GM12872 (cell line): ENCODE results near the gene ECHS1.

Experiments
- TF ChIP-seq, protein P1 (sequence below): IDR thresholded peaks from 3 replicates; pipeline ENCODE4 v1.5.1; 2011; ENCODE audit warnings: low read depth, mild to moderate bottlenecking, low read length, moderate library complexity; ENCODE audit not compliant: insufficient read depth

The ECHS1 gene

DNA sequence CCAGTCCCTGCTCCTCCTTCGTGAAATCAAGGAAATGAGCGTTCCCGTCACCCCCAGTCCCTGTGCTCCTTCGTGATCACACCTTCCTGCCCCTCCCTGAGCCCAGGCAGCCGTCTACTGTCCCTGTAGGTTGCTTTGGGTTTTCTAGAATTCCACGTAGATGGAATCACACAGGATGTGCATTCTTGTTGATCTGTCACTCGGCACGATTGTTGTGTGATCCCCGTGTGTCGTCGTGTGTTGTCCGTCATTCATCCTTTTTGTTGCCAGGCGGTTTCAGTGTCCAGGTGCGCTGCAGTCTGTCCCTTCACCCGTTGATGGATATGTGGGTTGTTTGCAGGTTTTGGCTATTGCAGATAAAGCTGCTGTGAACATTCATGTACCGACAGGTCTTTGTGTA is 30.2 kb upstream of the ECHS1 start:
- TF ChIP-seq, protein P1, sequence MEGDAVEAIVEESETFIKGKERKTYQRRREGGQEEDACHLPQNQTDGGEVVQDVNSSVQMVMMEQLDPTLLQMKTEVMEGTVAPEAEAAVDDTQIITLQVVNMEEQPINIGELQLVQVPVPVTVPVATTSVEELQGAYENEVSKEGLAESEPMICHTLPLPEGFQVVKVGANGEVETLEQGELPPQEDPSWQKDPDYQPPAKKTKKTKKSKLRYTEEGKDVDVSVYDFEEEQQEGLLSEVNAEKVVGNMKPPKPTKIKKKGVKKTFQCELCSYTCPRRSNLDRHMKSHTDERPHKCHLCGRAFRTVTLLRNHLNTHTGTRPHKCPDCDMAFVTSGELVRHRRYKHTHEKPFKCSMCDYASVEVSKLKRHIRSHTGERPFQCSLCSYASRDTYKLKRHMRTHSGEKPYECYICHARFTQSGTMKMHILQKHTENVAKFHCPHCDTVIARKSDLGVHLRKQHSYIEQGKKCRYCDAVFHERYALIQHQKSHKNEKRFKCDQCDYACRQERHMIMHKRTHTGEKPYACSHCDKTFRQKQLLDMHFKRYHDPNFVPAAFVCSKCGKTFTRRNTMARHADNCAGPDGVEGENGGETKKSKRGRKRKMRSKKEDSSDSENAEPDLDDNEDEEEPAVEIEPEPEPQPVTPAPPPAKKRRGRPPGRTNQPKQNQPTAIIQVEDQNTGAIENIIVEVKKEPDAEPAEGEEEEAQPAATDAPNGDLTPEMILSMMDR: no peak

DNA sequence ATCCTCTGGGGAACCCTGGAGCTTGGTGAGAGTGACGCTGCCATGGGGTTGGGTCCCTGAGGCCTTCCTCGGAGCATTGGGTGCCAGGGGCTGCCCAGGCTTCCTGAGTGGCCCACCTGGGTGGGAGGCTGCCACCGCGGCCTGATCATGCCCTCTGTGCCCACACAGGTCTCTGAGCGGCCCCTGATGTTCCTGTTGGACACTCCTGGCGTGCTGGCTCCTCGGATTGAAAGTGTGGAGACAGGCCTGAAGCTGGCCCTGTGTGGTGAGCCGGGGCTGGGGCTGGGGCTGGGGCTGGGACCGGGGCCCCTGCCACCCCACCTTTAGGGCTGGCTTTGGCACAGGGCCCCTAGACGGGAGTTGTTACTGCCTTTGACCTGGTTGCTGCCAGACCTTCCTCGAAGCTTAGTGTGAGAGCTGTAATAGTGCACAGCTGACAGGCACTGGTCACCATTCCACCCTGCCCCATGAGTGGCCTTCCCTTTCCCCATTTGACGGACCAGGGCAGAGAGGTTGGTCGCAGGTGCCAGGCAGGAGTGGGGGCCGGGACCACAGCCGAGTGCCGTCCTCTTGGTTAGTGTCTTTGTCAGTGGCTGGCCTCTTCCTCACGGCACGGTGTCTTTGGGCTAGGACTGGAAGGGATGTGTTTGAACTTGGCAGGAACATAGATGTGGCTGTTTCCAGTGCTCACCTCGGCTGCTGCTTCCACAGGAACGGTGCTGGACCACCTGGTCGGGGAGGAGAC is 29.0 kb upstream of the ECHS1 start:
- TF ChIP-seq, protein P1: no peak

DNA sequence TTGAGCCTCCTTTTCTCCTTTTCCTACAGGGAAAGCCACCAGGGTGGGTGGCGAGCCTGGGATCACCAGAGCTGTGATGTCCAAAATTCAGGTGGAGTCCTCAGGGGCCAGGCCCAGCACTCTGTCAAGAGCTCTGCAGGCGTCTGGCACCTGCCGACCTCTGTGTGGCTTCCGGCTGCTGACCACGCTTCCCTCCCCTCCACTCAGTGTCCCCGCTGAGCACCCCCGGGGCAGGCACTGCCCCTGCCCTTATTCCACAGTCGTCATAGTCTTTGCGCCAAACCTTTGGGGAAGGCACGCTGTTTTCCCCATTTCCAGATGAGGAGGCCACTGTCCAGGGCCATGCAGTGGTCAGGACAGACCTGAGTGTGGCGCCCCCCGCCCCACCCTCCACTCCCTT is 28.3 kb upstream of the ECHS1 start:
- TF ChIP-seq, protein P1: no peak

DNA sequence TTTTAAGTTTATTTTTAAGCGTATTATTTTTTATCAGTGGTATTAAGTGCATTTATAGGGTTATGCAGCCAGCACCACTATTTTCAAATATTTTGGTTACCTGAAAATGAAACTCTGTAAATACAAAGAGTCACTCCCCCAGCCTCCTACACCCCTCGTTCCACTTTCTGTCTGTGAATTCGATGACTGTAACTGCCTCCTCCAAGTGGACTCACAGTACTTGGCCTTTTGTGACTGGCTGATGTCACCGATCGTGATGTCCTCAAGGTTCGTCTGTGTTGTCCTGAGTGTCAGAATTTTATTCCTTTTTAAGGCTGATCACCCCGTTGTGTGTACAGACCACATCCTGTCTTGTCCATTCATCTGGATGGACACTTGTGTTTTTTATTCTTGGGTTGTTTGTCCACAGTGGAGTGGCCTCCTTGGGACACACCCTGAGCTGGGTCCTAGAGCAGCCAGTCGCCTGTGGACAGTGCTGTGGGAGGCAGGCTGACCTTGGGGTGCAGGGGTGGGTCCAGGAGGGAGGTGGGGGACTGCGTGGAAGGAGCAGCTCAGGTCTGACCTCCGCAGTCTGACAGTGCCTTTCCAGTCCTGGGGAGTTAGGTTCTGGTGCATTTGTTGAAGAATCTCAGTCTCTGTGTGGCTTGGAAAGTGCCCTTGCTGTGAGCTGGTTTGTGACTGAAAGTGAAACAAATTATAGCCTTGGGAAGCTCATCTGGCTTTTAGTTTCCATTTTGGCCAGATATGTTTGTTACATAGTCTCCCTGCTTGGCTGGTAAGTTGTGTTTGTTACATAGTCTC is 27.7 kb upstream of the ECHS1 start:
- TF ChIP-seq, protein P1: no peak

DNA sequence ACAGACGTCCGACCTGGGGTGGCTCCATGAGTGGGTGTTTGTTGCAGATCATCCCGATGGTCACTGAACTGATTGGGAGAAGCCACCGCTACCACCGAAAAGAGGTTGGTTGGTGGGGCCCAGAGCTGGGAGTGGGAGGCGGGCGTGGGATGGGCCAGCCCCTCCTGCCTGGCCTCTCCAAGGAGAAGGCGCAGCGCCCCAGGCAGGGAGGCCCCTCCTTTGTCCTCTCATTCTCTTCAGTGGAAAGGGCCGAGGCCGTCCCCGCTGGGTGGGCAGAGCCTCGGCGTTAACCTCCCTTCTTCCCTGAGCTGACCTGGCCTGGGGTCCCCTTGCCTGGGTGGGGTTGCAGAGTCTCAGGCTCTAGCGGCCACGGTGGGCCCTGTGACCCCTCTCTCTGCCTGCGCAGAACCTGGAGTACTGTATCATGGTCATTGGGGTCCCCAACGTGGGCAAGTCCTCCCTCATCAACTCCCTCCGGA is 26.0 kb upstream of the ECHS1 start:
- TF ChIP-seq, protein P1: no peak

DNA sequence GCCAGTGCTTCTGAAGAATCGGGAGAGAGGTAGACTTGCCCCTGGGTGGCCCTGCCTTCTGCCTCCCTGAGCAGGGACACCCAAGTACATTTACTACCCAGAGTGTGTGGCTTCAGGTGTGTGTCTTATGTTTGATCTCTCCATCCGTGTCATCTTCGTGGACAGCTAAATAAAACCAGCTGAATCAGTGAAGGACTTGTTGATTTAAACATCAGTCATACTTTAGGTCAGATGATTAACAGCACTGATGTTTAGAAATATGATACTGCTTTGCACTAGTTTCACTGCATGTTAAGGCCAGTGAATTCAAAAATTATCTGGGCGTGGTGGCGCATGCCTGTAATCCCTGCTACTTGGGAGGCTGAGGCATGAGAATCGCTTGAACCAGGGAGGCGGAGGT is 24.8 kb upstream of the ECHS1 start:
- TF ChIP-seq, protein P1: no peak

DNA sequence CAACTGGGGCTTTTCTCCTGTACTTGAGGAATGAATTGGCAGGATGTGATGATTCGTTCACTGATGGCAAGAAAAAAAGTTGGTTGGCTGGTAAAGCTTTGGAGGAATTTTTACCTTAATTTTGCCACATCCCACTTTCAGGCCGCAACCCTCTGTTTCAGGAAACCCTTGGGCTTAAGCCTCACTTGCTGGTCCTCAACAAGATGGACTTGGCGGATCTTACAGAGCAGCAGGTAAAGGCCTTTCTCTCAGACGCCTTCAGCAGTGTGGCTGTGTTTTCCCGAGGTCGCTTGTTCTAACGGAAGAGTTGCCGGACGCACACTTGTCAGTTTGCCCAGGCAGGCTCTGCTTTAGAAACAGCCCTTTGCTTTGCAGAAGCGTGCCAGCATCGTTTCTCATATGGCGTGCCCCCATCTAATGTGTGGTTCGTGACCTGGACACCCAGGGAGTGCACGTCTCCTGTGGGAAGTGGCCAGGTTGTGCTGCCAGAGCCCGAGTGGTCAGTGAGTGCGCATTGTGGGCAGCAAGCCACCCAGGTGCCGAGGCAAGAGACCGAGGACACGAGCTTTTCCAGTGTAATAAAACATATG is 23.0 kb upstream of the ECHS1 start:
- TF ChIP-seq, protein P1: no peak
